Measurements from ENCODE around the gene ZNF821.

DNA sequence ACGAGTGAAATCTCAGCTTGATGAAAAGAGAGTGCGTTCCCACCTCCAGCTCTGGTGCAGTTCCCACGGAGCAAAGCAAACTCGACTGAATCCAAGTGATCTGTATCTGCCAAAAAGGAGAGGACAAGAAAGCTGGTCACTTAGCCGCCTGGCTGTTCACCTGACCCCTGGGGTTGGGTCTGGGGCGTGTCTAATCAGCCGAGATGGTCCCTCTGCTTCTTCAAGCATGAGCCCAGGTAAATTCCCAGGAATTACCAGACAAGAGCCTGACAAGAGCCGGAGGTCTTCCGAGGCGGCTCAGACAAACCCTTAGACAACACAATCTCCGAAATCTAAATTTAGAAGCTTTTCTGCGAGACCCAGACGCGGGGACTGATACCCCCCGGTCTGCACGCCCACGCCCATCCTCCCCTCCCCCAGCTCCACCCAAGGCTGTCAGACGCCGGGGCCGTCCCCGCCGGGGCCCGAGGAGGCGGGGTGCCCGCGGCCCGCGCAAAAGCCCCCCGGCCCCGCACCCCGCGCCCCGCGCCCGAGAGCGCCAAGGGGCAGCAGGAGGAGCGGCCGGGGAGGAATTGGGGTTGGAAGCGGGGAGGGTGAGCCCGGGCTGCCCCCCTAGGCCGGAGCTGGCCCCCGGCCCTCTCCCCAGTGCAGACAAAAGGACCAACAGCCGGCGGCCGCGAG is 674 bp downstream of the ZNF821 start:
- no peak for TF ChIP-seq EZH2phosphoT487 (IDR thresholded peaks at IDR 0.05; ENCODE audit: borderline replicate concordance)
- TF ChIP-seq, protein P1, sequence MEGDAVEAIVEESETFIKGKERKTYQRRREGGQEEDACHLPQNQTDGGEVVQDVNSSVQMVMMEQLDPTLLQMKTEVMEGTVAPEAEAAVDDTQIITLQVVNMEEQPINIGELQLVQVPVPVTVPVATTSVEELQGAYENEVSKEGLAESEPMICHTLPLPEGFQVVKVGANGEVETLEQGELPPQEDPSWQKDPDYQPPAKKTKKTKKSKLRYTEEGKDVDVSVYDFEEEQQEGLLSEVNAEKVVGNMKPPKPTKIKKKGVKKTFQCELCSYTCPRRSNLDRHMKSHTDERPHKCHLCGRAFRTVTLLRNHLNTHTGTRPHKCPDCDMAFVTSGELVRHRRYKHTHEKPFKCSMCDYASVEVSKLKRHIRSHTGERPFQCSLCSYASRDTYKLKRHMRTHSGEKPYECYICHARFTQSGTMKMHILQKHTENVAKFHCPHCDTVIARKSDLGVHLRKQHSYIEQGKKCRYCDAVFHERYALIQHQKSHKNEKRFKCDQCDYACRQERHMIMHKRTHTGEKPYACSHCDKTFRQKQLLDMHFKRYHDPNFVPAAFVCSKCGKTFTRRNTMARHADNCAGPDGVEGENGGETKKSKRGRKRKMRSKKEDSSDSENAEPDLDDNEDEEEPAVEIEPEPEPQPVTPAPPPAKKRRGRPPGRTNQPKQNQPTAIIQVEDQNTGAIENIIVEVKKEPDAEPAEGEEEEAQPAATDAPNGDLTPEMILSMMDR (conservative IDR thresholded peaks at IDR 0.05; ENCODE audit: low read length) = no peak

All from Loucy (cell line).